H1 (cell line): ENCODE data around the gene CDON. TPM values are rescaled to one million over a fixed set of nuclear protein-coding genes. Genes with fewer than 3 reads are reported as not detected.

Source experiments
- BRCA1 ChIP-seq: IDR thresholded peaks from 2 replicates; pipeline ENCODE4 v1.6.1; 2012; ENCODE audit warnings: low read depth, low read length, improper control_type of control experiment
- HDAC2 ChIP-seq, 2 experiments: fragments of 300-600 bp in 1 of 2; sonication (generic) in 1 of 2; IDR thresholded peaks; 2 replicates each; pipeline ENCODE4 v1.6.1; 2011 to 2012; ENCODE audit warnings: low read depth in 2 of 2, low read length in 2 of 2, mild to moderate bottlenecking in 2 of 2, moderate library complexity in 2 of 2, borderline replicate concordance in 1 of 2, inconsistent platforms in 1 of 2
- RFX5 ChIP-seq: IDR thresholded peaks from 2 replicates; pipeline ENCODE4 v1.6.1; 2011; ENCODE audit warnings: low read depth, low read length, improper control_type of control experiment, borderline replicate concordance
- SIN3A ChIP-seq, 2 experiments: IDR thresholded peaks in 1 of 2; conservative IDR thresholded peaks in 1 of 2; 2 replicates each; pipeline ENCODE4 v1.6.1; 2011 to 2012; ENCODE audit warnings: low read length in 2 of 2, improper control_type of control experiment in 1 of 2, low read depth in 1 of 2, mild to moderate bottlenecking in 1 of 2
- SIX5 ChIP-seq: IDR thresholded peaks from 2 replicates; pipeline ENCODE4 v1.6.1; 2011; ENCODE audit warnings: mild to moderate bottlenecking, low read depth, low read length
- polyA plus RNA-seq, 7 experiments: library from polyadenylated mRNA; depleted of rRNA in 3 of 7; stranded (reverse) in 5 of 7; unstranded in 2 of 7; fragments of >200 nt in 5 of 7; fragments of 200-250 nt in 2 of 7; gene quantifications; 1 replicate in 5 of 7; 2 replicates in 1 of 7; 4 replicates in 1 of 7; pipeline versions ENCODE4 v1.2.1 to v1.2.3, GENCODE V29; 2011 to 2013; ENCODE audit warnings: missing spikeins in 2 of 7, mixed read lengths in 2 of 7
- total RNA-seq: library from RNA; stranded (reverse); fragmentation: NEBNext Ultra II Directional; extraction: Animal tissue kit (Norgen Biotek cat#: 25700); gene quantifications from 2 replicates; pipeline ENCODE4 v1.2.1, GENCODE V29; 2021

The CDON gene
- total and polyA plus RNA-seq, 2 of the 8 experiments (the other 6 are each of a cell fraction or from before 2014, with no cell fraction given) = 11.0 to 32.5 TPM

- TF ChIP-seq SIN3A (conservative IDR thresholded peaks at IDR 0.05 in 1 of 2, IDR thresholded peaks at IDR 0.05 in 1 of 2; ENCODE audit: low read depth in 1 of 2, low read length in 2 of 2) = no peak
- TF ChIP-seq RFX5 = no peak
- no peak for TF ChIP-seq BRCA1
- no peak for TF ChIP-seq HDAC2 (IDR thresholded peaks at IDR 0.05; ENCODE audit: borderline replicate concordance in 1 of 2, low read depth in 2 of 2, low read length in 2 of 2)
- TF ChIP-seq SIX5 = no peak
These were observed 72.4 kb downstream of the CDON start (continued) for GRCh38 chr11:125990244-125990643.
